ENCODE measurements around the gene BCAS3. TPM values are rescaled to one million over a fixed set of nuclear protein-coding genes. Genes with fewer than 3 reads are reported as not detected.

The BCAS3 gene
- total and polyA plus RNA-seq, 2 experiments from 2014 or later, result 18.0 to 20.2 TPM

DNA sequence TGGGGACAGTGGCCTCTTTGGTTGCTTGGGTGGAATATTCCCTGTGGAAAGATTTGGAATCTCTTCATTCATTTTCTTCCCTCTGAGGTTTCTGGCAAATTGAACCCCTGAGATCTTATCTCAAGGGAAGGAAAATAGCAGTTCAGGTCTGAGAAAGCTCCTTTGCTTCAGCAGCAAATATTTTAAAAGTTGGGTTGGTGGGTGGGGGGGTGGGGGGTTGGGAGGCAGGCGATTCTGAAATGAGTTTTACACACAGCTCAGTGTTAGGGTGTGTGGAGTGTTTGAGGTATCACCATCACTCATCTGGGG, 728.8 kb downstream of the BCAS3 start:
- H3K4me2 ChIP-seq (ENCODE audit: unreplicated experiment), result no peak overlapping the region
- H3K79me2 ChIP-seq (ENCODE audit: insufficient read depth), result peaks cover 36% of the 10 kb centered on the region
- no peaks in the 10 kb centered on the region; the same call in 1 of the 2 replicates for H3K36me3 ChIP-seq (ENCODE audit: low read depth)

DNA sequence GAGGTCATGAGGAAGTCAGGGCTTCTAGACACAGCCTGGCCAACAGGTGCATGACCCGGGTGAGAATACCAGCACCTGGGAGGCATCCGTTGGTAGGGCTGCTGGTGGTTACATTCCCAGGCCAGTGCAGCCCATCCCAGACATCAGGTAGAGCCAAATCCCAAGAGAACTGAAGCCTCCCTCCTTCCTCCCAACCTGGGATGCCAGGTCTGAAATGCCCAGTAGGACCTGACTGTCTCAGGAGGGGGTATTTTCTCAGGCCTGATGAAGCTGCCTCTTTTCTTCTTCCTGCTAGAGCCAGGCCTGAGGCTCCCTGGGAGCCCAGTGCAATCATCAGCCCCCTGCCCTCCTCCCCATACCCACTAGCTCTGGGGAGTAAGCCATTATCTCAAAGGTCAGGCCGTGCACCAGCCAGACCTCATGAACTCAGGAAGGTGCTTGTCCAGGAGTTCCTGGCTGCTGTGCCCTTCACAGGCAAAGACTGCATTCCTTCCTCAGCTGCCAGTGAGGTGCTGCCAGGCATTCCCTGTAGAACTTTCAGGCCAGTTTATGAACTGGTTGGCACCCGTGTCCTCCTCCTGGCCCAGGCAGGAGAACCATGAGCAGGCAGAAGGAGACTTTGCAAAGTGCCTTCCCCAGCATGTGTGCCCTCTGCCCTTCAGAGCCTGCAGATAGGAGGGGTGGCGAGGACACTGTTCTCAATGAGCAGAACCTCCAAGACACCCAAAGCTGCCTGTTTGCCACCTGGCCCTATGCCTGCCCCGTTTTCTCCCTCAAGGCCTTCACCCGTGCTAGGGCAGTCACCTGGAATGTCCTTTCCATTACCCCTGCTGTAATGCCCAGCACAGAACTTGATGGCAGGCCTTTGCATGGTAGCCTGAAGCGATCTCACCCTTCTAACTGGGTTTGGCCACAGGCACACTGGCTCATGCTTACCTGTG, 729.6 kb downstream of the BCAS3 start:
- no peaks in the 10 kb centered on the region; the same call in 1 of the 2 replicates for H3K36me3 ChIP-seq (ENCODE audit: low read depth)
- no peak for TF ChIP-seq EZH2 (IDR thresholded peaks at IDR 0.05; ENCODE audit: insufficient read depth, poor library complexity, severe bottlenecking)
- TF ChIP-seq EZH2phosphoT487 (IDR thresholded peaks at IDR 0.05; ENCODE audit: insufficient read depth, low read depth), result no peak
- H2AFZ ChIP-seq, result no peak overlapping the region
- no peak for DNase-seq
- H3K9me3 ChIP-seq (ENCODE audit: low read depth), result no peaks in the 10 kb centered on the region
- H3K4me1 ChIP-seq (ENCODE audit: insufficient read depth), result no peaks in the 10 kb centered on the region
- H3K27me3 ChIP-seq (replicated peaks; ENCODE audit: insufficient read depth), result no peaks in the 10 kb centered on the region
- no peak overlapping the region for H3K9ac ChIP-seq
- H3K27ac ChIP-seq, result no peak overlapping the region
- H4K20me1 ChIP-seq (ENCODE audit: insufficient read depth), result no peaks in the 10 kb centered on the region
- 80 to 90% methylated on average over 7 to 8 of the region's 8 CpGs for WGBS, 2 experiments (ENCODE audit: low coverage in 1 of 2, low lambda C conversion rate in 2 of 2, missing lambda C conversion rate in 2 of 2)
- H3K4me3 ChIP-seq, result no peak overlapping the region
- H3K79me2 ChIP-seq (ENCODE audit: insufficient read depth), result peaks cover 29% of the 10 kb centered on the region
- peaks cover 7% of the 10 kb centered on the region; the same call in 1 of the 2 replicates for H3F3A ChIP-seq (ENCODE audit: insufficient read depth)
- H3K4me2 ChIP-seq (ENCODE audit: unreplicated experiment), result no peak overlapping the region
- in situ Hi-C loops (cut with MboI), result no loop called here
- no peaks in the 10 kb centered on the region for H3K9me2 ChIP-seq (ENCODE audit: insufficient read depth)

More for the DNA sequence above, 728.8 kb downstream of the BCAS3 start:
- H3K9ac ChIP-seq, result no peak overlapping the region
- in situ Hi-C loops (cut with MboI), result no loop called here
- no peaks in the 10 kb centered on the region for H3K9me3 ChIP-seq (ENCODE audit: low read depth)
- DNase-seq, result no peak
- peaks cover 7% of the 10 kb centered on the region; the same call in 1 of the 2 replicates for H3F3A ChIP-seq (ENCODE audit: insufficient read depth)
- 0 out of 2 replicates have a peak, but pooled peaks cover 5% of the 10 kb centered on the region for H3K4me1 ChIP-seq (ENCODE audit: insufficient read depth)
- WGBS, 2 experiments (ENCODE audit: low coverage in 1 of 2, low lambda C conversion rate in 2 of 2, missing lambda C conversion rate in 2 of 2), result 60 to 90% methylated on average over 1 of the region's 1 CpG
- no peaks in the 10 kb centered on the region for H3K27me3 ChIP-seq (replicated peaks; ENCODE audit: insufficient read depth)
- H3K27ac ChIP-seq, result no peak overlapping the region
- no peaks in the 10 kb centered on the region for H4K20me1 ChIP-seq (ENCODE audit: insufficient read depth)
- no peak overlapping the region for H3K4me3 ChIP-seq
- no peaks in the 10 kb centered on the region for H3K9me2 ChIP-seq (ENCODE audit: insufficient read depth)
- TF ChIP-seq EZH2phosphoT487 (IDR thresholded peaks at IDR 0.05; ENCODE audit: insufficient read depth, low read depth), result no peak
- TF ChIP-seq EZH2 (IDR thresholded peaks at IDR 0.05; ENCODE audit: insufficient read depth, poor library complexity, severe bottlenecking), result no peak
- no peak overlapping the region for H2AFZ ChIP-seq

DNA sequence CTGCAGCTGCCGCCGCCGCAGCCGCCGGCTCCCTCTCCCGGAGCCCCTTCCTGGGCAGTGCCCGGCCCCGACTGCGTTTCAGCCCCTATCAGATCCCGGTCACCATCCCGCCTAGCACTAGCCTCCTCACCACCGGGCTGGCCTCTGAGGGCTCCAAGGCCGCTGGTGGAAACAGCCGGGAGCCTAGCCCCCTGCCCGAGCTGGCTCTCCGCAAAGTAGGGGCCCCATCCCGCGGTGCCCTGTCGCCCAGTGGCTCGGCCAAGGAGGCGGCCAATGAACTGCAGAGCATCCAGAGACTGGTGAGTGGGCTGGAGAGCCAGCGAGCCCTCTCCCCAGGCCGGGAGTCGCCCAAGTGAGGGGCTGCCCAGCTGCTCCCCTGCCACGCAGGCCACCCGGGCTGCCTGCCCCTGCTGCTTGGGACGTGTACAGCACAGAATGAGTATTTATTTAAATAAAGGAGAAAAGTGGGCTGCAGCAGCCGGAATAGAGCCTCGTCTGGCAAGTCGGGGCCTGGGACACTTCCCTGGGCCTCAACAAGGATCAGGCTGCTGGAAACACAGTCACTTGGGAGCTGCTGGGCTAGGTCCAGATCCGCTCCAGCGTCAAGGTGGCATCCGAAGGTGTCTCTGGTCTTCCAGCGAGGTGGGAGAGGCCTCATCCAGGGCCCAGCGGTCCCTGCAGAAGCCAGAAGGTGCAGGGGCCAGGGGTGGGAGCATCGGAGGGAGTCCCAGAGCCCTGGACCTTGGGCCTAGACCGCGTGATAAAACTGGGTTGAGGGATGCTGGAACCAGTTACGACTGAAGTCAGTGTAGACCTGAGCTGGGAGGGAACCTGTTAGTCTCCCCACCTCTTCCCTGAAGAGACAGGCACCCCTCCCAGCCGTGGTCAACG, 730.7 kb downstream of the BCAS3 start:
- DNase-seq, result no peak
- H3K4me1 ChIP-seq (ENCODE audit: insufficient read depth), result no peaks in the 10 kb centered on the region
- peak overlapping the region; percentile 90; the same call in 1 of the 2 replicates for H2AFZ ChIP-seq
- H4K20me1 ChIP-seq (ENCODE audit: insufficient read depth), result no peaks in the 10 kb centered on the region
- H3K79me2 ChIP-seq (ENCODE audit: insufficient read depth), result peaks cover 17% of the 10 kb centered on the region
- H3K4me3 ChIP-seq, result no peak overlapping the region
- peak overlapping the region; percentile 83; the same call in 1 of the 2 replicates for H3K9ac ChIP-seq
- no peaks in the 10 kb centered on the region for H3K9me3 ChIP-seq (ENCODE audit: low read depth)
- no peaks in the 10 kb centered on the region for H3K27me3 ChIP-seq (replicated peaks; ENCODE audit: insufficient read depth)
- H3K9me2 ChIP-seq (ENCODE audit: insufficient read depth), result no peaks in the 10 kb centered on the region
- peaks cover 7% of the 10 kb centered on the region; the same call in 1 of the 2 replicates for H3F3A ChIP-seq (ENCODE audit: insufficient read depth)
- H3K36me3 ChIP-seq (ENCODE audit: low read depth), result no peaks in the 10 kb centered on the region; the same call in 1 of the 2 replicates
- H3K4me2 ChIP-seq (ENCODE audit: unreplicated experiment), result no peak overlapping the region
- 89 to 93% methylated on average over 31 to 41 of the region's 41 CpGs for WGBS, 2 experiments (ENCODE audit: low coverage in 1 of 2, low lambda C conversion rate in 2 of 2, missing lambda C conversion rate in 2 of 2)
- no peak overlapping the region for H3K27ac ChIP-seq
- in situ Hi-C loops (cut with MboI), result no loop called here
- TF ChIP-seq EZH2phosphoT487 (IDR thresholded peaks at IDR 0.05; ENCODE audit: insufficient read depth, low read depth), result no peak
- TF ChIP-seq EZH2 (IDR thresholded peaks at IDR 0.05; ENCODE audit: insufficient read depth, poor library complexity, severe bottlenecking), result no peak
